Vagina (tissue), 2 donors: Measurements from ENCODE around the gene TMEM132C. TPM values are rescaled to one million over a fixed set of nuclear protein-coding genes. Genes with fewer than 3 reads are reported as not detected.
A peak's percentile ranks its signal among the peaks of the same experiment; 100 is the strongest.

Experiments
- DNase-seq, 2 donors: peaks; one replicate each; pipeline ENCODE4 v3.0.0-alpha.2; 2017; ENCODE audit errors: extremely low spot score in 2 of 2
- H3K27ac ChIP-seq: fragments of 200-600 bp; sonication (generic); one replicate; pipeline ENCODE4 v1.5.1; 2019
- H3K27me3 ChIP-seq: fragments of 200-600 bp; sonication (generic); one replicate; pipeline ENCODE4 v1.5.1; 2019
- H3K36me3 ChIP-seq, 2 donors: fragments of 200-600 bp; sonication (generic); one replicate each; pipeline ENCODE4 v1.5.1; 2017 to 2019
- H3K4me1 ChIP-seq: fragments of 200-600 bp; sonication (generic); one replicate; pipeline ENCODE4 v1.5.1; 2019
- H3K4me3 ChIP-seq, 2 donors: fragments of 200-600 bp; sonication (generic); 1 replicate in 1 of 2; 2 replicates in 1 of 2; pipeline ENCODE4 v1.5.1; 2016 to 2019
- H3K9me3 ChIP-seq: fragments of 200-600 bp; sonication (generic); one replicate; pipeline ENCODE4 v1.5.1; 2019
- POLR2A ChIP-seq, 2 donors: fragments of 450-650 bp; IDR thresholded peaks; one replicate each; pipeline ENCODE4 v1.6.1; 2017; ENCODE audit warnings: antibody characterized with exemption in 2 of 2, mild to moderate bottlenecking in 2 of 2, moderate library complexity in 2 of 2
- POLR2AphosphoS5 ChIP-seq, 2 donors: sonication (generic); formaldehyde crosslinking; IDR thresholded peaks; one replicate each; pipeline ENCODE4 v1.9.0; 2017; ENCODE audit warnings: antibody characterized with exemption in 2 of 2, mild to moderate bottlenecking in 2 of 2, low read depth in 1 of 2; ENCODE audit not compliant: insufficient read depth in 1 of 2
- intact Hi-C: fragments of 100-400 bp; cut with DNase I; formaldehyde crosslinking; loops from one replicate; pipeline ENCODE4 v1.15.1; 2023
- total RNA-seq: library from RNA; depleted of rRNA; stranded (reverse); fragments of >200 nt; gene quantifications from one replicate; pipeline ENCODE4 v1.2.3, GENCODE V29; 2016
- TF ChIP-seq, protein P1 (sequence below), 3 experiments: fragments of 450-650 bp in 2 of 3; fragments of 200-600 bp in 1 of 3; sonication (generic) in 1 of 3; IDR thresholded peaks; one replicate each; pipeline ENCODE4 v1.5.1; 2017 to 2019; ENCODE audit warnings: antibody characterized with exemption in 3 of 3, mild to moderate bottlenecking in 2 of 3, moderate library complexity in 2 of 3

Gene TMEM132C
- total RNA-seq, 1 donor from 2014 or later: 20.6 TPM

DNA sequence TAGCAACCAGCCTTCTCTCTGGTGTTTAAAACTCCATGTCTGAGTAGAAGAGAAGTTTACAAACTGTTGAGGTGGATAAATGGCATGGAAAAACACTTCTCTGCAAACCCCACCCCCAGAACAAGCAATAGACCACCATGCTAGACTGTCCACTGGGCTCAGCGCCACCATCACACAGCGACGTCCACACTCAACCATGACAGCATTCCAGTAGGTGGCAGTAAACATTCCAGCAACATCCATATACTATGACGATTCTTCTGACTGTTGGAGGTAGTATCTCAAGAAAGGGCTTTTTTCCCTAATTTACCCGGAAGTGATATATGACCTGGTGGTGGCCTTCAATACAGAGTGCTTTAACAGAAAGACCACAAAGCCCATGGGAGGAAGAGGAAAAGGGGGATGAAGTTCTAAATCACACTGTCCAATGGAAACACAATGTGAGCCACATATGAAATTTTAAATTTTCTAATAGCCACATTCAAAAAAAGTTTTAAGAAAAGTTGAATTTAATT is 404.6 kb downstream of the TMEM132C start:
- no peaks in the 10 kb centered on the region for H3K27me3 ChIP-seq
- H3K4me1 ChIP-seq: no peaks in the 10 kb centered on the region
- H3K4me3 ChIP-seq: no peak overlapping the region
- TF ChIP-seq, protein P1, sequence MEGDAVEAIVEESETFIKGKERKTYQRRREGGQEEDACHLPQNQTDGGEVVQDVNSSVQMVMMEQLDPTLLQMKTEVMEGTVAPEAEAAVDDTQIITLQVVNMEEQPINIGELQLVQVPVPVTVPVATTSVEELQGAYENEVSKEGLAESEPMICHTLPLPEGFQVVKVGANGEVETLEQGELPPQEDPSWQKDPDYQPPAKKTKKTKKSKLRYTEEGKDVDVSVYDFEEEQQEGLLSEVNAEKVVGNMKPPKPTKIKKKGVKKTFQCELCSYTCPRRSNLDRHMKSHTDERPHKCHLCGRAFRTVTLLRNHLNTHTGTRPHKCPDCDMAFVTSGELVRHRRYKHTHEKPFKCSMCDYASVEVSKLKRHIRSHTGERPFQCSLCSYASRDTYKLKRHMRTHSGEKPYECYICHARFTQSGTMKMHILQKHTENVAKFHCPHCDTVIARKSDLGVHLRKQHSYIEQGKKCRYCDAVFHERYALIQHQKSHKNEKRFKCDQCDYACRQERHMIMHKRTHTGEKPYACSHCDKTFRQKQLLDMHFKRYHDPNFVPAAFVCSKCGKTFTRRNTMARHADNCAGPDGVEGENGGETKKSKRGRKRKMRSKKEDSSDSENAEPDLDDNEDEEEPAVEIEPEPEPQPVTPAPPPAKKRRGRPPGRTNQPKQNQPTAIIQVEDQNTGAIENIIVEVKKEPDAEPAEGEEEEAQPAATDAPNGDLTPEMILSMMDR (IDR thresholded peaks at IDR 0.05): no peak
- TF ChIP-seq POLR2AphosphoS5 (IDR thresholded peaks at IDR 0.05; ENCODE audit: insufficient read depth in 1 of 2, low read depth in 1 of 2): no peak
- no peak for TF ChIP-seq POLR2A (IDR thresholded peaks at IDR 0.05)
- intact Hi-C loops: no loop called here
- DNase-seq: no peak
- H3K9me3 ChIP-seq: no peaks in the 10 kb centered on the region
- no peak overlapping the region for H3K27ac ChIP-seq
- H3K36me3 ChIP-seq: peaks cover 0 to 7% of the 10 kb centered on the region in 2 donors

- TF ChIP-seq, protein P1 (IDR thresholded peaks at IDR 0.05): no peak
- TF ChIP-seq POLR2A (IDR thresholded peaks at IDR 0.05) (no peak), POLR2AphosphoS5 (IDR thresholded peaks at IDR 0.05; ENCODE audit: insufficient read depth in 1 of 2, low read depth in 1 of 2) (no peak)
- H3K36me3 ChIP-seq: peaks cover 0 to 7% of the 10 kb centered on the region in 2 donors
- no peaks in the 10 kb centered on the region for H3K27me3 ChIP-seq
- DNase-seq: no peak
- no peak overlapping the region for H3K4me3 ChIP-seq
- no peak overlapping the region for H3K27ac ChIP-seq
- intact Hi-C loops: no loop called here
- H3K4me1 ChIP-seq: no peaks in the 10 kb centered on the region
- H3K9me3 ChIP-seq: no peaks in the 10 kb centered on the region
Observed at GRCh38 chr12:128672428-128672827, 405.5 kb downstream of the TMEM132C start.

DNA sequence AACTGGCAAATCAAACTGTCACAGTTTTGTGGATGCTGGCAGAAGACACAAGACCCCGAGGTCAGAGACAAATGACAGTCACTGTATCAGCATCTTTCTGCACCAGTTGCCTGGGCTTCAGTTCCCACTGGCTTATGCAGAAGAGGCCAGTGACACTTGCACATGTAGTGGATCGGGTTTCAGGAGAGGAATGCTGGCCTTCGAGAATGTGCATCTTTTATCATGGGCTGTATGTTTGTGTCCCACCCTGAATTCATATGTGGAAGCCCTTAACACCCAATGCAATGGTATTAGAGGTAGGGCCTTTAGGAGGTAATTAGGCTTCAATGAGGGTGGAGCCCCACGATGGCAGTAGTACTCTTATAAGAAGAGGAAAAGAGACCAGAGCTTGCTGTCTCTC is 405.9 kb downstream of the TMEM132C start:
- Histone ChIP-seq H3K4me1 (no peaks in the 10 kb centered on the region), H3K4me3 (no peak overlapping the region), H3K27ac (no peak overlapping the region), H3K27me3 (no peaks in the 10 kb centered on the region), H3K9me3 (no peaks in the 10 kb centered on the region), H3K36me3 (peaks cover 0 to 7% of the 10 kb centered on the region in 2 donors)
- TF ChIP-seq POLR2AphosphoS5 (IDR thresholded peaks at IDR 0.05; ENCODE audit: insufficient read depth in 1 of 2, low read depth in 1 of 2): no peak
- TF ChIP-seq, protein P1 (IDR thresholded peaks at IDR 0.05): no peak
- no peak for TF ChIP-seq POLR2A (IDR thresholded peaks at IDR 0.05)
- intact Hi-C loops: no loop called here
- no peak for DNase-seq

DNA sequence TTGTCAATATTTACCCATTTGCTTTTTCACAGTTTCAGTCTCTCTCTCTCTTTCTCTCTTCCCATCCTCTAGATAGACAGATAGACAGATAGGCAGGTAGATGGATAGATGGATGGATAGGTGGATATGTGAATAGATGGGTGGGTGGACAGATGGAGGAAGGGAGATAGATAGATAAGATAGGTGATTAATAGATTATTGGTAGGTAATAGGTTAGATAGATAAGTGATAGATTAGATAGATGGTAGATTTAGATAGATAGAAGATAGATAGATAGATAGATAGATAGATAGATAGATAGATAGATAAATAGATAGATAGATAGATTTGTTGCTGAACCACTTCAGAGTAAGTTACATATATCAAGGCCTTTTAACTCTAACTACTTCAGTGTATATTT is 408.6 kb downstream of the TMEM132C start:
- Histone ChIP-seq H3K4me3 (no peak overlapping the region), H3K27me3 (no peaks in the 10 kb centered on the region), H3K27ac (no peak overlapping the region), H3K9me3 (no peaks in the 10 kb centered on the region), H3K36me3 (peaks cover 0 to 6% of the 10 kb centered on the region in 2 donors), H3K4me1 (peaks cover 7% of the 10 kb centered on the region)
- intact Hi-C loops: no loop called here
- TF ChIP-seq, protein P1 (IDR thresholded peaks at IDR 0.05): no peak
- TF ChIP-seq POLR2AphosphoS5 (IDR thresholded peaks at IDR 0.05; ENCODE audit: insufficient read depth in 1 of 2, low read depth in 1 of 2): no peak
- TF ChIP-seq POLR2A (IDR thresholded peaks at IDR 0.05): no peak
- DNase-seq: no peak

- H3K27ac ChIP-seq: peak overlapping the region; percentile 60
- intact Hi-C loops: no loop called here
- H3K9me3 ChIP-seq: no peaks in the 10 kb centered on the region
- H3K4me3 ChIP-seq: no peak overlapping the region
- no peaks in the 10 kb centered on the region for H3K27me3 ChIP-seq
- DNase-seq: no peak
- peaks cover 37% of the 10 kb centered on the region for H3K4me1 ChIP-seq
- TF ChIP-seq POLR2AphosphoS5 (IDR thresholded peaks at IDR 0.05; ENCODE audit: insufficient read depth in 1 of 2, low read depth in 1 of 2): peak; percentile 27 to 75
- TF ChIP-seq POLR2A (IDR thresholded peaks at IDR 0.05): no peak
- H3K36me3 ChIP-seq: no peaks in the 10 kb centered on the region
Observed at GRCh38 chr12:128680555-128680954, 413.6 kb downstream of the TMEM132C start.
